GM12878 (cell line): Measurements from ENCODE around the gene GAREM1.

Experiments used
- BRCA1 ChIP-seq: IDR thresholded peaks from 2 replicates; pipeline ENCODE4 v1.6.1; 2011; ENCODE audit warnings: low read depth, low read length, improper control_type of control experiment
- EP300 ChIP-seq, 2 experiments: fragments of 150-350 bp in 1 of 2; IDR thresholded peaks; 2 replicates each; pipeline ENCODE4 v1.6.1; 2011 to 2012; ENCODE audit warnings: low read depth in 2 of 2, low read length in 2 of 2, borderline replicate concordance in 1 of 2, improper control_type of control experiment in 1 of 2, inconsistent platforms in 1 of 2; ENCODE audit not compliant: control insufficient read depth in 1 of 2
- LARP7 ChIP-seq: fragments of 450-650 bp; IDR thresholded peaks from 2 replicates; pipeline ENCODE4 v1.6.1; 2017; ENCODE audit warnings: mild to moderate bottlenecking
- NBN ChIP-seq: fragments of 450-650 bp; IDR thresholded peaks from 2 replicates; pipeline ENCODE4 v1.6.1; 2016
- POLR2A ChIP-seq: IDR thresholded peaks from 2 replicates; pipeline ENCODE4 v1.6.1; 2011; ENCODE audit warnings: low read depth, mild to moderate bottlenecking, low read length
- SUPT20H ChIP-seq: IDR thresholded peaks from 2 replicates; pipeline ENCODE4 v1.6.1; 2011; ENCODE audit warnings: low read depth, mild to moderate bottlenecking, low read length, moderate library complexity, borderline replicate concordance; ENCODE audit not compliant: control insufficient read depth
- TCF7 ChIP-seq: IDR thresholded peaks from 2 replicates; pipeline ENCODE4 v1.6.1; 2014; ENCODE audit warnings: antibody characterized with exemption, borderline replicate concordance
- ZBED1 ChIP-seq: IDR thresholded peaks from 2 replicates; pipeline ENCODE4 v1.6.1; 2016; ENCODE audit warnings: borderline replicate concordance
- TF ChIP-seq, protein P1 (sequence below), 3 experiments: IDR thresholded peaks in 2 of 3; conservative IDR thresholded peaks in 1 of 3; 2 replicates each; pipeline ENCODE4 v1.5.1; 2011; ENCODE audit warnings: low read depth in 3 of 3, low read length in 3 of 3, mild to moderate bottlenecking in 3 of 3, control low read depth in 2 of 3, moderate library complexity in 2 of 3, inconsistent platforms in 1 of 3, mixed read lengths in 1 of 3; ENCODE audit not compliant: control insufficient read depth in 2 of 3, insufficient read depth in 1 of 3; ENCODE audit errors: extremely low read depth in 1 of 3
- TF ChIP-seq, protein P2 (sequence below): IDR thresholded peaks from 2 replicates; pipeline ENCODE4 v1.6.1; 2011; ENCODE audit warnings: mild to moderate bottlenecking, low read depth, low read length, moderate library complexity; ENCODE audit not compliant: insufficient replicate concordance
- TF ChIP-seq, protein P3 (sequence below): IDR thresholded peaks from 2 replicates; pipeline ENCODE4 v1.6.1; 2012; ENCODE audit warnings: mild to moderate bottlenecking, low read depth, low read length
- TF ChIP-seq, protein P4 (sequence below): IDR thresholded peaks from 2 replicates; pipeline ENCODE4 v1.6.1; 2011; ENCODE audit warnings: low read depth, mild to moderate bottlenecking, low read length, moderate library complexity, borderline replicate concordance; ENCODE audit errors: extremely low read depth

DNA sequence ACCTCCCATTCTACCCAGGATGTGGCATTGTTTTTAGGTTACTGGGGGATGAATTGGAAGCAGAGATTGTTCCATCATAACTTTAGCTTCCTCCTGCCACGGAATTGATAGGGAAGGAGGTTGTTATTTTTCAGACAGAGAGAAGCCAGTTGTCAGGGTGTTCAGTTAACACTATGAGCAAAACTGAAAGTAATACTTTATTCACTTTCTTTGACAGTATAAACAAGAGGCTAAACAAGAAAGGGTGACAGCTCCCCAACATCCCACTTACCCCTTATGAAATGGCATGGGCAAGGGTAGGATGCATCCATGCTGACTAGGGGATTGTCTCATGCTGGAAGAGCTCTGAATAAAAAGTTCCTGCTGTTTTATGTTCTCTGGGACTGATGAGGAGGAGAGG lies 36.4 kb upstream of the GAREM1 start:
- TF ChIP-seq, protein P1, sequence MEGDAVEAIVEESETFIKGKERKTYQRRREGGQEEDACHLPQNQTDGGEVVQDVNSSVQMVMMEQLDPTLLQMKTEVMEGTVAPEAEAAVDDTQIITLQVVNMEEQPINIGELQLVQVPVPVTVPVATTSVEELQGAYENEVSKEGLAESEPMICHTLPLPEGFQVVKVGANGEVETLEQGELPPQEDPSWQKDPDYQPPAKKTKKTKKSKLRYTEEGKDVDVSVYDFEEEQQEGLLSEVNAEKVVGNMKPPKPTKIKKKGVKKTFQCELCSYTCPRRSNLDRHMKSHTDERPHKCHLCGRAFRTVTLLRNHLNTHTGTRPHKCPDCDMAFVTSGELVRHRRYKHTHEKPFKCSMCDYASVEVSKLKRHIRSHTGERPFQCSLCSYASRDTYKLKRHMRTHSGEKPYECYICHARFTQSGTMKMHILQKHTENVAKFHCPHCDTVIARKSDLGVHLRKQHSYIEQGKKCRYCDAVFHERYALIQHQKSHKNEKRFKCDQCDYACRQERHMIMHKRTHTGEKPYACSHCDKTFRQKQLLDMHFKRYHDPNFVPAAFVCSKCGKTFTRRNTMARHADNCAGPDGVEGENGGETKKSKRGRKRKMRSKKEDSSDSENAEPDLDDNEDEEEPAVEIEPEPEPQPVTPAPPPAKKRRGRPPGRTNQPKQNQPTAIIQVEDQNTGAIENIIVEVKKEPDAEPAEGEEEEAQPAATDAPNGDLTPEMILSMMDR (IDR thresholded peaks at IDR 0.05 in 2 of 3, conservative IDR thresholded peaks at IDR 0.05 in 1 of 3; ENCODE audit: control insufficient read depth in 2 of 3, extremely low read depth in 1 of 3, insufficient read depth in 1 of 3, low read depth in 3 of 3, low read length in 3 of 3), result no peak
- TF ChIP-seq LARP7 (no peak), ZBED1 (no peak), TCF7 (no peak), NBN (no peak), BRCA1 (no peak), EP300 (IDR thresholded peaks at IDR 0.05; ENCODE audit: borderline replicate concordance in 1 of 2, control insufficient read depth in 1 of 2, low read depth in 2 of 2, low read length in 2 of 2) (no peak), SUPT20H (no peak), POLR2A (no peak)
- TF ChIP-seq, protein P2, sequence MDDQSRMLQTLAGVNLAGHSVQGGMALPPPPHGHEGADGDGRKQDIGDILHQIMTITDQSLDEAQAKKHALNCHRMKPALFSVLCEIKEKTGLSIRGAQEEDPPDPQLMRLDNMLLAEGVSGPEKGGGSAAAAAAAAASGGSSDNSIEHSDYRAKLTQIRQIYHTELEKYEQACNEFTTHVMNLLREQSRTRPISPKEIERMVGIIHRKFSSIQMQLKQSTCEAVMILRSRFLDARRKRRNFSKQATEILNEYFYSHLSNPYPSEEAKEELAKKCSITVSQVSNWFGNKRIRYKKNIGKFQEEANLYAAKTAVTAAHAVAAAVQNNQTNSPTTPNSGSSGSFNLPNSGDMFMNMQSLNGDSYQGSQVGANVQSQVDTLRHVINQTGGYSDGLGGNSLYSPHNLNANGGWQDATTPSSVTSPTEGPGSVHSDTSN, result no peak
- TF ChIP-seq, protein P3, sequence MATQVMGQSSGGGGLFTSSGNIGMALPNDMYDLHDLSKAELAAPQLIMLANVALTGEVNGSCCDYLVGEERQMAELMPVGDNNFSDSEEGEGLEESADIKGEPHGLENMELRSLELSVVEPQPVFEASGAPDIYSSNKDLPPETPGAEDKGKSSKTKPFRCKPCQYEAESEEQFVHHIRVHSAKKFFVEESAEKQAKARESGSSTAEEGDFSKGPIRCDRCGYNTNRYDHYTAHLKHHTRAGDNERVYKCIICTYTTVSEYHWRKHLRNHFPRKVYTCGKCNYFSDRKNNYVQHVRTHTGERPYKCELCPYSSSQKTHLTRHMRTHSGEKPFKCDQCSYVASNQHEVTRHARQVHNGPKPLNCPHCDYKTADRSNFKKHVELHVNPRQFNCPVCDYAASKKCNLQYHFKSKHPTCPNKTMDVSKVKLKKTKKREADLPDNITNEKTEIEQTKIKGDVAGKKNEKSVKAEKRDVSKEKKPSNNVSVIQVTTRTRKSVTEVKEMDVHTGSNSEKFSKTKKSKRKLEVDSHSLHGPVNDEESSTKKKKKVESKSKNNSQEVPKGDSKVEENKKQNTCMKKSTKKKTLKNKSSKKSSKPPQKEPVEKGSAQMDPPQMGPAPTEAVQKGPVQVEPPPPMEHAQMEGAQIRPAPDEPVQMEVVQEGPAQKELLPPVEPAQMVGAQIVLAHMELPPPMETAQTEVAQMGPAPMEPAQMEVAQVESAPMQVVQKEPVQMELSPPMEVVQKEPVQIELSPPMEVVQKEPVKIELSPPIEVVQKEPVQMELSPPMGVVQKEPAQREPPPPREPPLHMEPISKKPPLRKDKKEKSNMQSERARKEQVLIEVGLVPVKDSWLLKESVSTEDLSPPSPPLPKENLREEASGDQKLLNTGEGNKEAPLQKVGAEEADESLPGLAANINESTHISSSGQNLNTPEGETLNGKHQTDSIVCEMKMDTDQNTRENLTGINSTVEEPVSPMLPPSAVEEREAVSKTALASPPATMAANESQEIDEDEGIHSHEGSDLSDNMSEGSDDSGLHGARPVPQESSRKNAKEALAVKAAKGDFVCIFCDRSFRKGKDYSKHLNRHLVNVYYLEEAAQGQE, result no peak
- TF ChIP-seq, protein P4, sequence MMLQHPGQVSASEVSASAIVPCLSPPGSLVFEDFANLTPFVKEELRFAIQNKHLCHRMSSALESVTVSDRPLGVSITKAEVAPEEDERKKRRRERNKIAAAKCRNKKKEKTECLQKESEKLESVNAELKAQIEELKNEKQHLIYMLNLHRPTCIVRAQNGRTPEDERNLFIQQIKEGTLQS, result no peak
